WTC11 (cell line): ENCODE results near the gene SYTL5. TPM values are rescaled to one million over a fixed set of nuclear protein-coding genes. Genes with fewer than 3 reads are reported as not detected.

ENCODE experiments used
- ATAC-seq: fragments of 200-7000 bp; cut with Tn5 transposase; 2 replicates; pipeline ENCODE4 v1.10.0; 2021; ENCODE audit warnings: mild to moderate bottlenecking, moderate library complexity
- CTCF ChIA-PET: fragments of 300-600 bp; sonication (Branson Sonifier 250); formaldehyde crosslinking; loops from one replicate; lab custom pipeline; 2021; ENCODE audit warnings: antibody characterized with exemption; lab: Charles Lee
- POLR2A ChIA-PET: fragments of 350-600 bp; sonication (Branson Sonifier 250); formaldehyde crosslinking; loops from one replicate; lab custom pipeline; 2021; ENCODE audit warnings: antibody characterized with exemption; lab: Charles Lee
- DNase-seq: peaks from one replicate; pipeline ENCODE4 v3.0.0; 2021; ENCODE audit warnings: low spot score
- H3K27ac Mint-ChIP-seq: 2 replicates; pipeline ENCODE4 v1.8.0; 2021; ENCODE audit warnings: mixed read lengths
- H3K27me3 Mint-ChIP-seq: 2 replicates; pipeline ENCODE4 v1.8.0; 2021; ENCODE audit warnings: low read depth, mild to moderate bottlenecking, moderate library complexity, mixed read lengths
- H3K36me3 Mint-ChIP-seq: 2 replicates; pipeline ENCODE4 v1.8.0; 2021; ENCODE audit warnings: mixed read lengths
- H3K4me1 Mint-ChIP-seq: 2 replicates; pipeline ENCODE4 v1.8.0; 2022; ENCODE audit warnings: mixed read lengths
- H3K4me3 Mint-ChIP-seq: 2 replicates; pipeline ENCODE4 v1.8.0; 2021; ENCODE audit warnings: mild to moderate bottlenecking, moderate library complexity, mixed read lengths
- H3K9me3 Mint-ChIP-seq: 2 replicates; pipeline ENCODE4 v1.8.0; 2021; ENCODE audit warnings: mixed read lengths
- CREB1 ChIP-seq: sonication (generic); formaldehyde crosslinking; IDR thresholded peaks from 2 replicates; pipeline ENCODE4 v1.8.0; 2023; ENCODE audit warnings: mild to moderate bottlenecking, missing genetic modification reagents
- CTCF ChIP-seq: fragments of 200-600 bp; IDR thresholded peaks from 2 replicates; pipeline ENCODE4 v1.8.0; 2022; ENCODE audit warnings: antibody characterized with exemption
- ESRRA ChIP-seq: sonication (generic); formaldehyde crosslinking; IDR thresholded peaks from 2 replicates; pipeline ENCODE4 v1.8.1; 2022; ENCODE audit warnings: mild to moderate bottlenecking, missing genetic modification reagents, borderline replicate concordance
- GABPB1 ChIP-seq: sonication (generic); formaldehyde crosslinking; IDR thresholded peaks from 2 replicates; pipeline ENCODE4 v1.8.1; 2023; ENCODE audit warnings: mild to moderate bottlenecking, missing genetic modification reagents
- IRF1 ChIP-seq: sonication (generic); formaldehyde crosslinking; IDR thresholded peaks from 2 replicates; pipeline ENCODE4 v1.8.0; 2023; ENCODE audit warnings: missing genetic modification reagents
- NFATC4 ChIP-seq: fragments of 250-450 bp; sonication (Bioruptor Pico); IDR thresholded peaks from 2 replicates; pipeline ENCODE4 v1.9.0; 2021; ENCODE audit warnings: mild to moderate bottlenecking
- SOX15 ChIP-seq: fragments of 250-450 bp; sonication (Bioruptor Pico); IDR thresholded peaks from 2 replicates; pipeline ENCODE4 v1.9.0; 2021; ENCODE audit warnings: mild to moderate bottlenecking
- ZBTB21 ChIP-seq: sonication (generic); formaldehyde crosslinking; IDR thresholded peaks from 2 replicates; pipeline ENCODE4 v1.8.1; 2023; ENCODE audit warnings: mild to moderate bottlenecking, missing genetic modification reagents, borderline replicate concordance
- ZNF232 ChIP-seq: sonication (generic); formaldehyde crosslinking; IDR thresholded peaks from 2 replicates; pipeline ENCODE4 v1.8.0; 2022; ENCODE audit warnings: mild to moderate bottlenecking, missing genetic modification reagents
- ZNF396 ChIP-seq: fragments of 250-450 bp; sonication (Bioruptor Pico); IDR thresholded peaks from 2 replicates; pipeline ENCODE4 v1.8.0; 2021; ENCODE audit warnings: mild to moderate bottlenecking, moderate library complexity, borderline replicate concordance
- microRNA-seq: library from miRNA; unstranded; fragments of <30 nt; microRNA quantifications from one replicate; pipeline ENCODE4 v1.2.0, GENCODE V29; 2022; ENCODE audit warnings: borderline number of aligned reads
- total RNA-seq: library from RNA; stranded (reverse); gene quantifications from 3 replicates; pipeline ENCODE4 v1.2.3, GENCODE V29; 2021
- TF ChIP-seq, protein P1 (sequence below): sonication (generic); formaldehyde crosslinking; IDR thresholded peaks from 2 replicates; pipeline ENCODE4 v1.8.1; 2023; ENCODE audit warnings: mild to moderate bottlenecking, missing genetic modification reagents

SYTL5 gene
- total RNA-seq, 1 experiment from 2014 or later: 0.26 TPM

GRCh38 chrX:38175139-38175538, 168.8 kb downstream of the SYTL5 start (continued):
- TF ChIP-seq IRF1: no peak
- TF ChIP-seq, protein P1, sequence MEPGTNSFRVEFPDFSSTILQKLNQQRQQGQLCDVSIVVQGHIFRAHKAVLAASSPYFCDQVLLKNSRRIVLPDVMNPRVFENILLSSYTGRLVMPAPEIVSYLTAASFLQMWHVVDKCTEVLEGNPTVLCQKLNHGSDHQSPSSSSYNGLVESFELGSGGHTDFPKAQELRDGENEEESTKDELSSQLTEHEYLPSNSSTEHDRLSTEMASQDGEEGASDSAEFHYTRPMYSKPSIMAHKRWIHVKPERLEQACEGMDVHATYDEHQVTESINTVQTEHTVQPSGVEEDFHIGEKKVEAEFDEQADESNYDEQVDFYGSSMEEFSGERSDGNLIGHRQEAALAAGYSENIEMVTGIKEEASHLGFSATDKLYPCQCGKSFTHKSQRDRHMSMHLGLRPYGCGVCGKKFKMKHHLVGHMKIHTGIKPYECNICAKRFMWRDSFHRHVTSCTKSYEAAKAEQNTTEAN: no peak

GRCh38 chrX:38178396-38178795, 172.0 kb downstream of the SYTL5 start:
- TF ChIP-seq ZNF396 (CRISPR knock-in tag) (no peak), SOX15 (no peak), NFATC4 (CRISPR knock-in tag) (no peak), CTCF (no peak), ZNF232 (CRISPR knock-in tag) (no peak), ZBTB21 (no peak), ESRRA (no peak), CREB1 (CRISPR knock-in tag) (no peak), GABPB1 (CRISPR knock-in tag) (no peak)
- TF ChIP-seq, protein P1: no peak
- no peak for ATAC-seq
- H3K9me3 Mint-ChIP-seq: no peaks in the 10 kb centered on the region
- no peaks in the 10 kb centered on the region; the same call in 1 of the 2 replicates for H3K27me3 Mint-ChIP-seq
- DNase-seq: no peak
- H3K27ac Mint-ChIP-seq: 0 out of 2 replicates have a peak overlapping the region, but pooled peaks have one; percentile 23
- peaks cover 4% of the 10 kb centered on the region for H3K4me1 Mint-ChIP-seq
- H3K4me3 Mint-ChIP-seq: no peak overlapping the region
- H3K36me3 Mint-ChIP-seq: no peaks in the 10 kb centered on the region
- CTCF ChIA-PET: no interaction called here
- POLR2A ChIA-PET: no interaction called here

Small RNA genes lying within 50 kb of the gene (microRNA-seq; reads per million reads assigned to microRNA genes)
- not detected for gene MIR548AJ2

Other genes with a start within 250 kb of the SYTL5 start
- gene CYBB, start 226.5 kb upstream of the SYTL5 start, total RNA-seq: 0.11 to 0.37 TPM (median 0.22 TPM) in 3 replicates
- gene DYNLT3, start 159.0 kb upstream of the SYTL5 start, total RNA-seq: 5.1 to 6.1 TPM (median 5.7 TPM) in 3 replicates
- gene SRPX, start 214.3 kb downstream of the SYTL5 start, total RNA-seq: 7.7 to 8.0 TPM (median 7.7 TPM) in 3 replicates